Chondrocyte (in vitro differentiated cells): ENCODE results near the gene AMFR. TPM values are rescaled to one million over a fixed set of nuclear protein-coding genes. Genes with fewer than 3 reads are reported as not detected.
"Not testable (repeated sequence)": the region's sequence is repeated elsewhere in the genome, so short reads cannot be mapped to it uniquely, and the experiment has no call there.

Experiments
- DNase-seq: peaks from one replicate; pipeline ENCODE4 v3.0.0; 2021; ENCODE audit warnings: mixed read lengths, low spot score
- H3K27ac Mint-ChIP-seq: one replicate; pipeline ENCODE4 v1.8.0; 2021; ENCODE audit warnings: mild to moderate bottlenecking, moderate library complexity, mixed read lengths; ENCODE audit not compliant: unreplicated experiment
- H3K27me3 Mint-ChIP-seq: 2 replicates; pipeline ENCODE4 v1.8.0; 2021; ENCODE audit warnings: low read depth, mixed read lengths
- H3K36me3 Mint-ChIP-seq: 2 replicates; pipeline ENCODE4 v1.8.0; 2021; ENCODE audit warnings: low read depth, mixed read lengths
- H3K4me1 Mint-ChIP-seq: 2 replicates; pipeline ENCODE4 v1.8.0; 2021; ENCODE audit warnings: low read depth, mild to moderate bottlenecking, mixed read lengths
- H3K4me3 Mint-ChIP-seq: one replicate; pipeline ENCODE4 v1.8.0; 2021; ENCODE audit warnings: mild to moderate bottlenecking, moderate library complexity, mixed read lengths; ENCODE audit not compliant: unreplicated experiment
- H3K9me3 Mint-ChIP-seq: 2 replicates; pipeline ENCODE4 v1.8.0; 2021; ENCODE audit warnings: low read depth, mixed read lengths
- CTCF ChIP-seq: fragments of 200-600 bp; sonication (generic); IDR thresholded peaks from 2 replicates; pipeline ENCODE4 v1.5.0; 2021; ENCODE audit warnings: antibody characterized with exemption, mild to moderate bottlenecking, moderate library complexity
- total RNA-seq: library from RNA; stranded (reverse); gene quantifications from 3 replicates; pipeline ENCODE4 v1.2.1, GENCODE V29; 2021

Gene AMFR
- total RNA-seq, 1 donor from 2014 or later = 104 TPM

DNA sequence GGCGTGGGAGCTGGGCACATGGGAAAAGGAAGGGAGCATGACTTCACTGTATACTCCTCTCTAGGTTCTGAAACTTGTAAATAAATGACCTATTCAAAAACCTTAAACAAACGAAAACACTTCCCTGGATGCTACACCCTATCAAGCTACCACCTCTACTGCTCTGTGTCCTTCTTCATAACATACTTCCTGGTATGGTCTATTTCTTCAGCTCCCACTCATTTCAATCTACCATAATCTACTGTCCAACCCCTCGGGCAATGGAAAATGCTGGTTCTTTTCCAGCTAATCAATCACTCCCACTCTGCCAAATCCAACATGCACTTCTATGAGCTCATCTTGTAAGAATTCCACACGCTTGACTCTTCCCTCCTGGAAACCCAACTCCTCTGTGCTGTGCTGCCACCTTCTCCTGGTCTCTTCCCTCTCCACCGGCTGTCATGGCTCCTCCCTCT, 42.4 kb downstream of the AMFR start:
- Mint-ChIP-seq H3K4me3 (no peak overlapping the region), H3K36me3 (peaks cover 65% of the 10 kb centered on the region), H3K27me3 (no peaks in the 10 kb centered on the region), H3K4me1 (peaks cover 8% of the 10 kb centered on the region), H3K9me3 (peaks cover 20% of the 10 kb centered on the region), H3K27ac (no peak overlapping the region)
- TF ChIP-seq CTCF = no peak
- DNase-seq = no peak

DNA sequence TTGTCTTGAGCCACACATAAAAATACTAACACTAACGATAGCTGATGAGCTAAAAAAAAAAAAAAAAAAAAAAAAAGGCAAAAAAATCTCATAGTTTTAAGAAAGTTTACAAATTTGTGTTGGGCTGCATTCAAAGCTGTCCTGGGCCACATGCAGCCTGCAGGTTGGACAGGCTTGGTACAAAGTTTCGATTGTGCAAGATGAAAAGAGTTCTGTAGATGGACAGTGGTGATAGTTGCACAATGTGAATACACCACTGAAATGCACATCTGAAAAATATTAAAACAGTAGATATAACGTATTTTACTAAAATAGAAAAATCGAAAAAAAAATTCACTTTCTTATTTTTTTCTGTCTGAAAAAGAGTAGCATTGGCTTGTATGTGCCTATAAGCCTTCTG, 42.9 kb downstream of the AMFR start:
- H3K27me3 Mint-ChIP-seq = no peaks in the 10 kb centered on the region
- peaks cover 21% of the 10 kb centered on the region for H3K9me3 Mint-ChIP-seq
- TF ChIP-seq CTCF = no peak
- H3K36me3 Mint-ChIP-seq = peaks cover 66% of the 10 kb centered on the region
- peaks cover 8% of the 10 kb centered on the region for H3K4me1 Mint-ChIP-seq
- no peak for DNase-seq
- no peak overlapping the region for H3K4me3 Mint-ChIP-seq
- H3K27ac Mint-ChIP-seq = no peak overlapping the region

DNA sequence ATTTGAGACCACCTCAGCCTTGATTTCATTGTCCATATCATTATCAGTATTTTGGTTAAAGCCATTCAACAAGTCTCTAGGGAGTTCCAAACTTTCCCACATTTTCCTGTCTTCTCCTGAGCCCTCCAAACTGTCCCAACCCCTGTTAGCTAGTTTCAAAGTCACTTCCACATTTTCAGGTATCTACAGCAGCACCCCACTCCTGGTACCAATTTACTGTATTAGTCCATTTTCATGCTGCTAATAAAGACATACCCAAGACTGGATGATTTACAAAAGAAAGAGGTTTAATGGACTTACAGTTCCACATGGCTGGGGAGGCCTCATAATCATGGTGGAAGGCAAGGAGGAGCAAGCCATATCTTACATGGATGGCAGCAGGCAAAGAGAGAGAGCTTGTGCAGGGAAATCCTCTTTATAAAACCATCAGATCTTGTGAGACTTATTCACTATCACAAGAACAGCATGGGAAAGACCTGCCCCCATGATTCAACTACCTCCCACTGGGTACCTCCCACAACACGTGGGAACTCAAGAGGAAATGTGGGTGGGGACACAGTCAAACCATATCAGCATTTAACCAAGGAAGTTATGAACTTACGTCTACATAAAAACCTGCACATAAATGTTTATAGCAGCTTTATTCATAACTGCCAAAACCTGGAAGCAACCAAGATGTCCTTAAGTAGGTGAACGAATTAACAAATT, 44.4 kb downstream of the AMFR start:
- not testable (repeated sequence) for H3K4me3 Mint-ChIP-seq, H3K27ac Mint-ChIP-seq, H3K27me3 Mint-ChIP-seq, DNase-seq, H3K4me1 Mint-ChIP-seq
- H3K9me3 Mint-ChIP-seq = peaks cover 21% of the 10 kb centered on the region
- peaks cover 65% of the 10 kb centered on the region for H3K36me3 Mint-ChIP-seq

DNA sequence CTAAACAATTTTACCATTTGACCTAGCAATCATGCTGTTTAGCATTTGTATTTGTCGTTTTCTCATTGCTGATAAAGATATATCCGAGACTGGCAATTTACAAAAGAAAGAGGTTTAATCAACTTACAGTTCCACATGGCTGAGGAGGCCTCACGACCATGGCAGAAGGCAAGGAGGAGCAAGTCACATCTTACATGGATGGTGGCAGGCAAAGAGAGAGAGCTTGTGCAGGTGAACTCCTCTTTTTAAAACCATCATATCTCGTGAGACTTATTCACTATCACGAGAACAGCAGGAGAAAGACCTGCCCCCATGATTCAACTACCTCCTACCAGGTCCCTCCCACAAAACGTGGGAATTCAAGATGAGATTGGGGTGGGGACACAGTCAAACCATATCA, 46.3 kb downstream of the AMFR start:
- not testable (repeated sequence) for H3K27ac Mint-ChIP-seq, H3K4me1 Mint-ChIP-seq, DNase-seq, H3K27me3 Mint-ChIP-seq, H3K4me3 Mint-ChIP-seq
- peaks cover 58% of the 10 kb centered on the region for H3K36me3 Mint-ChIP-seq
- peaks cover 21% of the 10 kb centered on the region for H3K9me3 Mint-ChIP-seq

- peaks cover 24% of the 10 kb centered on the region for H3K4me1 Mint-ChIP-seq
- H3K27me3 Mint-ChIP-seq, DNase-seq, H3K27ac Mint-ChIP-seq, H3K4me3 Mint-ChIP-seq: not testable (repeated sequence)
- H3K36me3 Mint-ChIP-seq = peaks cover 30% of the 10 kb centered on the region
- H3K9me3 Mint-ChIP-seq = peaks cover 10% of the 10 kb centered on the region
Observed at GRCh38 chr16:56375792-56376191, 49.6 kb downstream of the AMFR start.

- Mint-ChIP-seq H3K27me3 (no peaks in the 10 kb centered on the region), H3K27ac (no peak overlapping the region), H3K9me3 (peaks cover 1% of the 10 kb centered on the region), H3K36me3 (peaks cover 11% of the 10 kb centered on the region), H3K4me1 (peaks cover 32% of the 10 kb centered on the region), H3K4me3 (no peak overlapping the region)
- no peak for DNase-seq
- no peak for TF ChIP-seq CTCF
Observed at GRCh38 chr16:56373003-56373402, 52.3 kb downstream of the AMFR start.
